Activated CD4-positive, alpha-beta T cell treated with anti-CD3 and anti-CD28 coated beads for 36 hours (primary cell): Measurements from ENCODE around the gene OR1N2. TPM values are rescaled to one million over a fixed set of nuclear protein-coding genes. Genes with fewer than 3 reads are reported as not detected.
"Not testable (repeated sequence)": the region's sequence is repeated elsewhere in the genome, so short reads cannot be mapped to it uniquely, and the experiment has no call there.

Source experiments
- ATAC-seq: fragments of 200-7000 bp; cut with Tn5 transposase; one replicate; pipeline ENCODE4 v1.10.0; 2021; ENCODE audit warnings: mild to moderate bottlenecking, moderate library complexity
- CTCF ChIA-PET: fragments of 350-600 bp; sonication (Branson Sonifier 250); formaldehyde crosslinking; loops from one replicate; lab custom pipeline; 2021; ENCODE audit warnings: antibody characterized with exemption; lab: Charles Lee
- POLR2A ChIA-PET: fragments of 350-600 bp; sonication (Branson Sonifier 250); formaldehyde crosslinking; loops from one replicate; lab custom pipeline; 2021; ENCODE audit warnings: antibody characterized with exemption, inconsistent platforms; lab: Charles Lee
- DNase-seq: peaks from one replicate; pipeline ENCODE4 v3.0.0-alpha.2; 2020
- H3K27ac Mint-ChIP-seq: one replicate; pipeline ENCODE4 v1.8.0; 2021; ENCODE audit warnings: mixed read lengths
- H3K27me3 Mint-ChIP-seq: one replicate; pipeline ENCODE4 v1.8.0; 2021; ENCODE audit warnings: mixed read lengths
- H3K36me3 Mint-ChIP-seq: one replicate; pipeline ENCODE4 v1.8.0; 2021; ENCODE audit warnings: low read depth, mixed read lengths
- H3K4me1 Mint-ChIP-seq: one replicate; pipeline ENCODE4 v1.8.0; 2021; ENCODE audit warnings: mixed read lengths
- H3K4me3 Mint-ChIP-seq: one replicate; pipeline ENCODE4 v1.8.0; 2021; ENCODE audit warnings: mild to moderate bottlenecking, moderate library complexity, mixed read lengths
- H3K9me3 Mint-ChIP-seq: one replicate; pipeline ENCODE4 v1.8.0; 2021; ENCODE audit warnings: low read depth, mixed read lengths
- intact Hi-C, 2 experiments: fragments of 100-400 bp; cut with DNase I in 1 of 2; cut with micrococcal nuclease in 1 of 2; formaldehyde crosslinking; loops; one replicate each; pipeline versions ENCODE4 v1.14.2 to v1.15.1; 2022 to 2024; cut with DNase I, micrococcal nuclease
- total RNA-seq, 2 experiments: library from RNA; stranded (reverse); gene quantifications; one replicate each; pipeline ENCODE4 v1.2.3, GENCODE V29; 2021

OR1N2 gene
- total RNA-seq, 2 experiments from 2014 or later, result not detected

DNA sequence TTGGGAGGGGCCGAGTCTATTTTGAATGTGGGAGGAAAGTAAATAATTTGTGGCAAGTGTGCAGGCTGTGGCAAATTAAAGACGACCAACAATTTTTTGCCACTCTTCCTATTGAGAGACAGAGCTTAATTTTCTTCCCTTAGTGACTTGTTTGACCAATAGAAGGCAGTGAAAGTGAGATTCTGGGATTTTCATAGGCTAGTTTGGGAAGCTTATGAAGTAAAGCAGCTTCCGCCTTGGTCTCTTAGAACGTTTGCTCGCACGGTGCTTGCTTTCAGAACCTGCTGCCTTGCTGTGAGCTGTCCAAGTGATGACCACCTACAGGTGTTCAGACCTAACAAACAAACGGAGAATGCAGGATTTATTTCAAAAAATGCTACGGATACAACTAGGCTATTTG, 6.7 kb upstream of the OR1N2 start:
- no peak overlapping the region for H3K27ac Mint-ChIP-seq
- no peaks in the 10 kb centered on the region for H3K9me3 Mint-ChIP-seq
- no peaks in the 10 kb centered on the region for H3K4me1 Mint-ChIP-seq
- DNase-seq, result no peak
- no peak overlapping the region for H3K4me3 Mint-ChIP-seq
- ChIA-PET POLR2A (no interaction called here), CTCF (interaction anchor here (1.5 kb wide), 1 partner anchor 17 kb away, joined by 4 read pairs; no protein-coding TSS in a partner anchor)
- H3K36me3 Mint-ChIP-seq, result no peaks in the 10 kb centered on the region
- ATAC-seq, result no peak
- intact Hi-C loops, result no loop called here
- peaks cover 12% of the 10 kb centered on the region for H3K27me3 Mint-ChIP-seq

DNA sequence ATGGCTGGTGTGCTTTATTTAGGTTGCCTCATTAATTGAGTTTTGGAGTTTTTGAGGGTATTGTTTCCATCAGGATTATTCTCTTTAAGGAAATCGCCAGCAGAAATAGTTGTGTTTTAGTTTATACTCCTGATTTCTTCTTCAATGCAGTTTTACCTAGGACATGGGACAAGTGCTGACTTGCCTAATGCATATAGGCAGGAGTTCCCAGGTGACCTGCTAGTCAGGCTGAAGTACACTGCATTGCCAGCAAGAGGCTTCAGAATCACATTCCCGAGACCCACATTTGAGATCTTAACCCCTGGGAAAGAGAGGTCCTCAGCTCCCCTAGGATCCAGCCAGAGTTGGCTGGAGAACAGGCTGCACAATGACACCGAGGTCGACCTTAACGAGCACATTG, 1.5 kb upstream of the OR1N2 start:
- intact Hi-C loops, result no loop called here
- ATAC-seq (no peak), DNase-seq (no peak)
- Mint-ChIP-seq H3K9me3 (no peaks in the 10 kb centered on the region), H3K27me3 (peaks cover 24% of the 10 kb centered on the region), H3K36me3 (no peaks in the 10 kb centered on the region), H3K4me3 (no peak overlapping the region), H3K4me1 (no peaks in the 10 kb centered on the region), H3K27ac (no peak overlapping the region)
- ChIA-PET CTCF (interaction anchor here (0.6 kb wide), 1 partner anchor 259 kb away, joined by 3 read pairs; no protein-coding TSS in a partner anchor), POLR2A (no interaction called here)

DNA sequence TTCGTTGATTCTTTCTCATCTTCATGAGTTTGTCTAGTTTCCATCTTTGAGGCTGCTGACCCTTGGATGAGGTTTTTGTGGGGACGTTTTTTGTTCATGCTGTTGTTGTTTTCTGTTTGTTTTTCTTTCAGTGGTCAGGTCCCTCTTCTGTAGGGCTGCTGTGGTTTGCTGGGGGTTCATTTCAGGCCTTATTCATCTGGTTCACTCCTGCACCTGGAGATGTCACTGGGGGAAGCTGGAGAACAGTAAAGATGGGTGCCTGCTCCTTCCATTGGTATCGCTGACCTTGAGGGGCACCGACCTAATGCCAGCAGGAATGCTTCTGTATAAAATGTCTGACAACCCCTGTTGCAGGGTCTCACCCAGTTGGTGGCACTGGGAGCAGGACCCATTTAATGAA, 8.5 kb downstream of the OR1N2 start:
- ATAC-seq, result no peak
- intact Hi-C loops, result no loop called here
- Mint-ChIP-seq H3K36me3 (no peaks in the 10 kb centered on the region), H3K27me3 (peaks cover 11% of the 10 kb centered on the region), H3K27ac (no peak overlapping the region), H3K4me3 (no peak overlapping the region), H3K4me1 (no peaks in the 10 kb centered on the region), H3K9me3 (peaks cover 4% of the 10 kb centered on the region)
- ChIA-PET CTCF (no interaction called here), POLR2A (no interaction called here)
- DNase-seq, result no peak

DNA sequence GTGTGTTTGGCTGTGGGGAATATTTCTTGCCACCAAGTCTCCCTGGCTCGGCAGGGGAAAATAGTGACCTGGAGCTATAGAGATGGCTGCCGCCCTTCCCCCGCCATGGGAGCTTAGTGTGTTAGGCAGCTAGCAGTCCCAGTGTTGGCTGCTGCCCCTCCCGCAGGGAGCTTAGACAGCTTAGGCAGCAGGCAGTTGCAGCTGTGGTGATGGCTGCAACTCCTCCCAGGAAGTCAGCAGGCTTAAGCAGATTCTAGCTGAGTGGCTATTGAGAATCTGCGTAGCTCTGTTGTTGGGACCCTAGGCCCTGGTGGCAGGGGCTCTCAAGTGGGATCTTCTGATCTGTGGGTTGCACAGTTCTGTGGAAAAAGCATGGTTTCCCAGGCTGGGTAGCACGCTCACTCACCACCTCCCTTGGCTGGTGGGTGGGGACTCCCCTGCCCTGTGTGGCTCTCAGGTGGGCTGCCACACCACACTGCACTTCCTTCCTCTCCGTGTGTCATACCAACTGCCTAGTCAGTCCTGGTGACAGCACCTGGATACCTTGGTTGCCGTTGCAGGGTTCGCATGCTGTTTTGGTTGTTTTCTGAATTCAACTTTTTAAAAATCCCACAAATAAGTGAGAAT, 9.3 kb downstream of the OR1N2 start:
- no peak overlapping the region for H3K27ac Mint-ChIP-seq

GRCh38 chr9:122567901-122568300, 15.0 kb downstream of the OR1N2 start:
- ATAC-seq (no peak), DNase-seq (no peak)
- POLR2A ChIA-PET, result no interaction called here
- H3K27ac Mint-ChIP-seq, result no peak overlapping the region
- H3K36me3 Mint-ChIP-seq, result no peaks in the 10 kb centered on the region
- peaks cover 8% of the 10 kb centered on the region for H3K4me1 Mint-ChIP-seq
- CTCF ChIA-PET, result no interaction called here
- peaks cover 8% of the 10 kb centered on the region for H3K27me3 Mint-ChIP-seq
- intact Hi-C loops, result no loop called here
- no peak overlapping the region for H3K4me3 Mint-ChIP-seq
- H3K9me3 Mint-ChIP-seq, result no peaks in the 10 kb centered on the region

More for the DNA sequence above, 9.3 kb downstream of the OR1N2 start:
- Mint-ChIP-seq H3K36me3 (no peaks in the 10 kb centered on the region), H3K27me3 (peaks cover 12% of the 10 kb centered on the region), H3K4me1 (no peaks in the 10 kb centered on the region), H3K9me3 (peaks cover 4% of the 10 kb centered on the region), H3K4me3 (no peak overlapping the region)
- CTCF ChIA-PET, result no interaction called here
- DNase-seq (peak; percentile 7), ATAC-seq (no peak)
- POLR2A ChIA-PET, result no interaction called here
- intact Hi-C loops, result no loop called here

DNA sequence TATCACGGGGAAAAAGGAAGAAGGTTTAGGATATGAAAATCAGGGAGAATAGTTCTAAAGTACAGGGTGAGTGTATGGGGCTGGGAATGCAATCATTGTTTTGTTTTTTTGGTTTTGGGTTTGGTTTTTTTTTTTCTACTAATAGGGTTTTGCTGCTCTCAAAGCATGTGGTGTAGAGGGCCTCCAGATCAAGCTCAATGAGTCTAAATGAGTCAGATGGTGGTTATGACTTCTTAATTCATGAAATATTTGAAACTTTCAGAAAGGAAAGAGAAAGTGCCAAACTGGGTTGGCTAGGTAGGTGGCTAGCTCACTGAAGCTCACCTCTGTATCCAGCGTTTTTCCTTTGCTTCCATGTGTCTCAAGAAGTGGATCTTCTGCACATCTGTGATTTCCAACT, 19.5 kb downstream of the OR1N2 start:
- DNase-seq, result no peak
- POLR2A ChIA-PET, result no interaction called here
- Mint-ChIP-seq H3K4me3 (no peak overlapping the region), H3K27ac (no peak overlapping the region), H3K36me3 (no peaks in the 10 kb centered on the region), H3K27me3 (peaks cover 2% of the 10 kb centered on the region), H3K4me1 (peaks cover 8% of the 10 kb centered on the region), H3K9me3 (no peaks in the 10 kb centered on the region)
- intact Hi-C loops, result loop anchor here in 1 of 2 experiments (10.0 kb wide), 1 partner anchor 222 kb away; no protein-coding TSS in a partner anchor
- CTCF ChIA-PET, result interaction anchor here (0.9 kb wide), 1 partner anchor 74 kb away, joined by 4 read pairs; no protein-coding TSS in a partner anchor
- ATAC-seq, result peak; percentile 90

DNA sequence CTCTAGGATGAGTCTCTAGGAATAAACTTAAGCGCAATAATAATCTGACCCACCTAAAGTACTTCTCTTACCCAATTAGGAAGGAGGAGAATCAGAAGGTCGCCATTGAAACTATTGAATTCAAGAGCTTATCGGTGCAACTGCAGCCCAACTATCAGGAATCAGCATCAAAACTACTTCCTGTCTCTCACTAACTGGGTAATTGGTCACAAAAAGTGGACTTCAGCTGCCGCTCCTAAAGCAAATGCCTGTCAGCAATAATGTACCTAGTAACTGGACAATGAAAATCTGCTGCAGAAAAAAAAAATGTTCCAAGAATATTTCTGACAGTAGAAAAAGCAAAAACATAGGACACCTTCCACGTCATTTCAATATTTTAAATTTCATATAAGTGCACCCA, 27.0 kb downstream of the OR1N2 start:
- intact Hi-C loops, result loop anchor here in 1 of 2 experiments (10.0 kb wide), 1 partner anchor 215 kb away; no protein-coding TSS in a partner anchor
- CTCF ChIA-PET, result no interaction called here
- Mint-ChIP-seq H3K27ac (no peak overlapping the region), H3K27me3 (peaks cover 2% of the 10 kb centered on the region), H3K9me3 (no peaks in the 10 kb centered on the region), H3K36me3 (peaks cover 6% of the 10 kb centered on the region), H3K4me3 (no peak overlapping the region), H3K4me1 (no peaks in the 10 kb centered on the region)
- no peak for ATAC-seq
- DNase-seq, result no peak
- POLR2A ChIA-PET, result no interaction called here

GRCh38 chr9:122580360-122580759, 27.4 kb downstream of the OR1N2 start:
- intact Hi-C loops, result no loop called here
- Mint-ChIP-seq H3K27me3 (peaks cover 2% of the 10 kb centered on the region), H3K36me3 (peaks cover 6% of the 10 kb centered on the region), H3K4me1 (no peaks in the 10 kb centered on the region), H3K27ac (no peak overlapping the region), H3K4me3 (no peak overlapping the region), H3K9me3 (no peaks in the 10 kb centered on the region)
- POLR2A ChIA-PET, result no interaction called here
- no peak for DNase-seq
- ATAC-seq, result no peak
- CTCF ChIA-PET, result no interaction called here

DNA sequence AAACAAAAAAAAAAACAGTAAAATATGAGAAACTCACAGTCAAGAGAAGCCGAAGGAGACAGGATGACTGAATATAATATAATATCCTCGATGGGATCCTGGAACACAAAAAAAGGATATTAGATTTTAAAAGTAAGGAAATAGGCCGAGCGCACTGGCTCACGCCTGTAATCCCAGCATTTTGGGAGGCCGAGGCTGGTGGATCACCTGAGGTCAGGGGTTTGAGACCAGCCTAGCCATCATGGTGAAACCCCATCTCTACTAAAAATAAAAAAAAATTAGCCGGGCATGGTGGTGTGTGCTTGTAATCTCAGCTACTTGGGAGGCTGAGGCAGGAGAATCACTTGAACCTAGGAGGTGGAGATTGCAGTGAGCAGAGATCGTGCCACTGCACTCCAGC, 30.4 kb downstream of the OR1N2 start, which contains the start of gene OR1L8:
Gene OR1L8, minus strand, starts transcription at position 101 of the 400 bp plus-strand sequence. CDS start 14,907 bp downstream, outside the sequence.
- DNase-seq, H3K4me1 Mint-ChIP-seq, ATAC-seq, CTCF ChIA-PET, intact Hi-C loops, H3K36me3 Mint-ChIP-seq, H3K4me3 Mint-ChIP-seq, POLR2A ChIA-PET, H3K27me3 Mint-ChIP-seq, H3K9me3 Mint-ChIP-seq, H3K27ac Mint-ChIP-seq: not testable (repeated sequence)

Other genes starting within 250 kb of the OR1N2 start
- gene PTGS1, start 182.1 kb upstream of the OR1N2 start, total RNA-seq, result under 1 TPM in 1 of 2 experiments, not detected in 1; 0.09 TPM
- gene OR1J1, start 75.2 kb upstream of the OR1N2 start, total RNA-seq, result not detected
- gene OR1J2, start 42.3 kb upstream of the OR1N2 start, total RNA-seq, result not detected
- gene OR1J4, start 34.0 kb upstream of the OR1N2 start, total RNA-seq, result not detected
- not detected for gene OR1N1, start 25.8 kb upstream of the OR1N2 start, total RNA-seq
- gene OR1L8, start 30.3 kb downstream of the OR1N2 start, total RNA-seq, result not detected
- not detected for gene OR1Q1, start 61.6 kb downstream of the OR1N2 start, total RNA-seq
- not detected for gene OR1B1, start 104.5 kb downstream of the OR1N2 start, total RNA-seq
- gene OR1L1, start 108.6 kb downstream of the OR1N2 start, total RNA-seq, result not detected
- not detected for gene OR1L3, start 122.0 kb downstream of the OR1N2 start, total RNA-seq
- not detected for gene OR1L4, start 170.9 kb downstream of the OR1N2 start, total RNA-seq
- gene OR1L6, start 189.2 kb downstream of the OR1N2 start, total RNA-seq, result not detected
- gene OR5C1, start 235.8 kb downstream of the OR1N2 start, total RNA-seq, result not detected
- not detected for gene OR1K1, start 247.0 kb downstream of the OR1N2 start, total RNA-seq